Measurements from ENCODE around the gene CETN2. TPM values are rescaled to one million over a fixed set of nuclear protein-coding genes. Genes with fewer than 3 reads are reported as not detected.

Gene CETN2
- total and polyA plus RNA-seq, 10 donors = 9.4 to 25.0 (median 14.7) TPM

DNA sequence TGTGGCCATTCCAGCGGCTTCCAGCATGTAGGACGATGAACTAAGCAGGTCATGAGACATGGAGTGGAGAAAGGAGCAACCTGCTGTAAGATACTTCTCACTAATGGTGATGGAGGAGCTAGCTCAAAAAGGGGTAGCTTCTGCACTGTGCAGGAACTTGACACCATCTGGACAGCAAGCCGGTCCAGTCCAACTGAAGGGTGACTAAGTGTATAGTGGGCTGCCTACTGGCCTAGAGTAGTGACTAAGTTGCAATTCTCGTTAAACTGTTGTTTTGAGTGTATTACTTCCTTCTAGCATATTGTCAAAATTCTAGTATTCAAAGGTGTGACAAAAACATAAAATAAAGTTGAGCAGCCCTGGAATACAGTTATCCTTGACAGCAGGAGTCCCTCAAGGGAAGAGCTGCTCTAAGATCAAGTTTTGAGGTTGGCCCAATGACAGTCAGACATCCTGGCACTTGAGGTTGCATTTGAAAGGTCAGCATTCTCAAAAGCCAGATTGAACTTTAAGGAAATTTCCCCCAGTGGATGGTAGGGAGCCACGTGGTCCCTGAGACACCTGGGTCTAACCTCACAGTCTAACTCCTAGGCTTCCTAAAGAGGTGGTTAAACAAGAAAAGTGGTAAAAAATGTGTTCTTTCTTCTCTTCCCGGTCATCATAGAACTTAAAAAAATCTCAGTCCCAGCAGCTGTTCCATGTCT is 8.0 kb downstream of the CETN2 start:
- peaks cover 0 to 5% (median 0%) of the 10 kb centered on the region in 6 donors for H3K36me3 ChIP-seq
- no peak overlapping the region for H3K4me3 ChIP-seq
- 53 to 69% (median 62%) methylated on average over 6 of the region's 6 CpGs for whole genome bisulfite sequencing, 5 donors
- no peak for DNase-seq
- no peak overlapping the region for H3K27ac ChIP-seq
- no peaks in the 10 kb centered on the region for H3K4me1 ChIP-seq
- TF ChIP-seq, protein P1, sequence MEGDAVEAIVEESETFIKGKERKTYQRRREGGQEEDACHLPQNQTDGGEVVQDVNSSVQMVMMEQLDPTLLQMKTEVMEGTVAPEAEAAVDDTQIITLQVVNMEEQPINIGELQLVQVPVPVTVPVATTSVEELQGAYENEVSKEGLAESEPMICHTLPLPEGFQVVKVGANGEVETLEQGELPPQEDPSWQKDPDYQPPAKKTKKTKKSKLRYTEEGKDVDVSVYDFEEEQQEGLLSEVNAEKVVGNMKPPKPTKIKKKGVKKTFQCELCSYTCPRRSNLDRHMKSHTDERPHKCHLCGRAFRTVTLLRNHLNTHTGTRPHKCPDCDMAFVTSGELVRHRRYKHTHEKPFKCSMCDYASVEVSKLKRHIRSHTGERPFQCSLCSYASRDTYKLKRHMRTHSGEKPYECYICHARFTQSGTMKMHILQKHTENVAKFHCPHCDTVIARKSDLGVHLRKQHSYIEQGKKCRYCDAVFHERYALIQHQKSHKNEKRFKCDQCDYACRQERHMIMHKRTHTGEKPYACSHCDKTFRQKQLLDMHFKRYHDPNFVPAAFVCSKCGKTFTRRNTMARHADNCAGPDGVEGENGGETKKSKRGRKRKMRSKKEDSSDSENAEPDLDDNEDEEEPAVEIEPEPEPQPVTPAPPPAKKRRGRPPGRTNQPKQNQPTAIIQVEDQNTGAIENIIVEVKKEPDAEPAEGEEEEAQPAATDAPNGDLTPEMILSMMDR (IDR thresholded peaks at IDR 0.05 in 8 of 11, conservative IDR thresholded peaks at IDR 0.05 in 3 of 11) = no peak
- TF ChIP-seq POLR2AphosphoS5 (IDR thresholded peaks at IDR 0.05) (no peak), POLR2A (IDR thresholded peaks at IDR 0.05) (no peak)
- intact Hi-C loops (cut with DNase I; ENCODE audit: low total_unique reads) = no loop called here
- H3K27me3 ChIP-seq (replicated peaks in 1 of 7) = peaks cover 0 to 12% (median 0%) of the 10 kb centered on the region in 7 donors
- H3K9me3 ChIP-seq = no peaks in the 10 kb centered on the region

DNA sequence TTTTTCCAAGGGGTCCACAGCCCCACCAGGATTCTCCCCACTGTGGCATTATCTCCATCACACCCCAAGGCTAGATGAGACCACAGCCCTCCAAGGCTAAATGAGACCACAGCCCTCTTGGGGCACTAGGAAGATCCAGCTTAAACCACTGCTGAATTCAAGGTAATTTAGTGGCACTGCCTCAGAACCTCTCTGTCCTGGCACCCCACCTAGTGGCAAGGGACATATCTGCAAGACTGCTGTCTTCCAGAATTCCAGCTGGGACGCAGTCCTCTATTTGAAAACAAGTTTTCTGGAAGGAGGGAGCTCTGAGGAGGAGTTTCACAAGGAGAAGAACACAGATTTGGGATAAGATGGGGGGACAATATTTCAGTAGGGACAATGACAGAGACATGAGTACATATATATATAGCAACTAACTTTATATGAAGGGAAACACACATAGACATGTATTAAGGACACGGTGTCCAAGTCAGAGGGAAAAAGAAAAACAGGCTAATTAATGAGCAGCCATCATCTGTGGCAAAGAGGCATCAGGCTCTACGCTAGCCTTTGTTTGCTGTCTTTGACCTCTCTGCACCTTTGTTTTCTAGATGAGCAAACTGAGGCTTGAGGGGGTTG is 9.3 kb downstream of the CETN2 start:
- H3K36me3 ChIP-seq = no peaks in the 10 kb centered on the region
- no peaks in the 10 kb centered on the region for H3K4me1 ChIP-seq
- no peak for TF ChIP-seq POLR2AphosphoS5 (IDR thresholded peaks at IDR 0.05)
- TF ChIP-seq, protein P1 (IDR thresholded peaks at IDR 0.05 in 8 of 11, conservative IDR thresholded peaks at IDR 0.05 in 3 of 11) = peak in 5 of 11 experiments; percentile 20 to 38 (median 33)
- 43 to 60% (median 50%) methylated on average over 2 to 3 of the region's 3 CpGs for WGBS, 5 donors
- DNase-seq = no peak
- no peak overlapping the region for H3K4me3 ChIP-seq
- no peaks in the 10 kb centered on the region for H3K9me3 ChIP-seq
- peaks cover 0 to 12% (median 0%) of the 10 kb centered on the region in 7 donors for H3K27me3 ChIP-seq (replicated peaks in 1 of 7)
- intact Hi-C loops (cut with DNase I; ENCODE audit: low total_unique reads) = no loop called here
- no peak overlapping the region for H3K27ac ChIP-seq

DNA sequence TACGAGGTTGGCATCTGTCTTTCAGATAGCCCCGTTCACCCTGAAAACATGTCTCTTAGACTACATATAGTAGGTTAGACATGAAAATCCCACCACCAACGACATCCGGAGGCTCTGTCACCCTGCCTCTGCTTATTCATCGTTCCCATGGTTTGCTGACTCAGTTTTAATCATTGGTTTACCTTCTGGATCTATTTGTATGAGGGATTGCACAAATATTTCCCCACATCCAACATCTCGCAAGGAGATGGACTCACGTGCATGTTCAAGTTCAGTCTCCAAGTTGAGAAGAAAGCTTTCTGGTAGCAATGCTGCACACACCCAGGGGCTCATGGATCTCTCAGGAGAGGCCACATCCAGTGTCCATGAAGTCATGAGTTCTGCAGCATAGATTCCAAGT is 10.8 kb downstream of the CETN2 start:
- WGBS, 5 donors = 77 to 95% (median 82%) methylated on average over 7 of the region's 7 CpGs
- Histone ChIP-seq H3K27ac (no peak overlapping the region), H3K4me3 (no peak overlapping the region), H3K4me1 (no peaks in the 10 kb centered on the region), H3K36me3 (no peaks in the 10 kb centered on the region), H3K9me3 (no peaks in the 10 kb centered on the region), H3K27me3 (replicated peaks in 1 of 7) (peaks cover 0 to 12% (median 0%) of the 10 kb centered on the region in 7 donors)
- intact Hi-C loops (cut with DNase I; ENCODE audit: low total_unique reads) = no loop called here
- no peak for DNase-seq
- no peak for TF ChIP-seq POLR2A (IDR thresholded peaks at IDR 0.05)
- TF ChIP-seq, protein P1 (IDR thresholded peaks at IDR 0.05 in 8 of 11, conservative IDR thresholded peaks at IDR 0.05 in 3 of 11) = no peak
- TF ChIP-seq POLR2AphosphoS5 (IDR thresholded peaks at IDR 0.05) = no peak

DNA sequence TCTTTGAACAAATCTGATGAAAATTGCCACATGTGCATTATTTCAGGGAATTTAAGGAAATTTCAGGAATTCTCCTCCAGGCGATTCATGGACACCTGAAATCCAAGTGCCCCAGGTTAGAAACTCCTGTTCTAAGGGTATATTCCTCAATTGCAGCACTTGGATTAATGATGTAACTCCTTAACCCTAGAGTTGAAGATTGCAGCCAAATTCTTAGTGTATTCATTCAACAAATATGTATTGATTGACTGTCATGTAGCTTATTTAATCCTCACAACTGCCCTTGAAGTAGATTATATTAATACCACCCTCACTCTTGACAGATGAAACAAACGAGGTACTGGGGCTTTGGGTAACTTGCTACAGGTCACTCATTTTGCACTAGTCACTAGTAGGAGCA is 11.3 kb downstream of the CETN2 start:
- Histone ChIP-seq H3K4me3 (no peak overlapping the region), H3K36me3 (no peaks in the 10 kb centered on the region), H3K27ac (no peak overlapping the region), H3K4me1 (no peaks in the 10 kb centered on the region), H3K9me3 (no peaks in the 10 kb centered on the region), H3K27me3 (replicated peaks in 1 of 7) (peaks cover 0 to 12% (median 0%) of the 10 kb centered on the region in 7 donors)
- intact Hi-C loops (cut with DNase I; ENCODE audit: low total_unique reads) = no loop called here
- TF ChIP-seq, protein P1 (IDR thresholded peaks at IDR 0.05 in 8 of 11, conservative IDR thresholded peaks at IDR 0.05 in 3 of 11) = no peak
- TF ChIP-seq POLR2A (IDR thresholded peaks at IDR 0.05) (no peak), POLR2AphosphoS5 (IDR thresholded peaks at IDR 0.05) (no peak)
- DNase-seq = no peak
- WGBS, 5 donors = 46 to 93% (median 64%) methylated on average over 2 of the region's 2 CpGs

Data from spleen (tissue), 11 donors.